H1 (cell line): ENCODE data around the gene GTF2I. TPM values are rescaled to one million over a fixed set of nuclear protein-coding genes. Genes with fewer than 3 reads are reported as not detected.

Experiments used
- polyA plus RNA-seq, 7 experiments: library from polyadenylated mRNA; depleted of rRNA in 3 of 7; stranded (reverse) in 5 of 7; unstranded in 2 of 7; fragments of >200 nt in 5 of 7; fragments of 200-250 nt in 2 of 7; gene quantifications; 1 replicate in 5 of 7; 2 replicates in 1 of 7; 4 replicates in 1 of 7; pipeline versions ENCODE4 v1.2.1 to v1.2.3, GENCODE V29; 2011 to 2013; ENCODE audit warnings: missing spikeins in 2 of 7, mixed read lengths in 2 of 7
- total RNA-seq: library from RNA; stranded (reverse); fragmentation: NEBNext Ultra II Directional; extraction: Animal tissue kit (Norgen Biotek cat#: 25700); gene quantifications from 2 replicates; pipeline ENCODE4 v1.2.1, GENCODE V29; 2021
- TF ChIP-seq, protein P1 (sequence below): fragments of 300-600 bp; sonication (generic); IDR thresholded peaks from 2 replicates; pipeline ENCODE4 v1.7.1; 2012; ENCODE audit warnings: low read length, moderate library complexity, mild to moderate bottlenecking, inconsistent platforms; ENCODE audit not compliant: insufficient replicate concordance

The GTF2I gene
- total and polyA plus RNA-seq, 2 of the 8 experiments (the other 6 are each of a cell fraction or from before 2014, with no cell fraction given) = 46.7 to 316 TPM

DNA sequence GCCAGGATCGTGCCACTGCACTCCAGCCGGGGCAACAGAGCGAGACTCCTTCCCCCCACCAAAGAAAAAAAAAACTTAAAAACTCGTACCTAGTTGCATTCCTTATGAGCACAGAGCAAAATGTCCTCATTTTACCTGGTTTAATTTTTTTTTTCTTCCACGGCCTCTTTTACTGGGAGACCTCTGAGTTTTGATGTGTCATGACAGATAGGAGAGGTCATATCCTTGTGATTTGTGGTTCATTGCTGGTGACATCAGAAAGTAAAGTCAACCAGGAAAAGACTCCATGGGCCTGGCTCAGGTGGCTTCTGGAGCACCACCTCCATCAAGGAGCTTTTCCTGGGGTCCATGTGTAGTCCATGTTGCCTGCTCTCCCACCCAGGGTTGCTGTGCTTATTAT is 26.3 kb downstream of the GTF2I start (continued):
- TF ChIP-seq, protein P1, sequence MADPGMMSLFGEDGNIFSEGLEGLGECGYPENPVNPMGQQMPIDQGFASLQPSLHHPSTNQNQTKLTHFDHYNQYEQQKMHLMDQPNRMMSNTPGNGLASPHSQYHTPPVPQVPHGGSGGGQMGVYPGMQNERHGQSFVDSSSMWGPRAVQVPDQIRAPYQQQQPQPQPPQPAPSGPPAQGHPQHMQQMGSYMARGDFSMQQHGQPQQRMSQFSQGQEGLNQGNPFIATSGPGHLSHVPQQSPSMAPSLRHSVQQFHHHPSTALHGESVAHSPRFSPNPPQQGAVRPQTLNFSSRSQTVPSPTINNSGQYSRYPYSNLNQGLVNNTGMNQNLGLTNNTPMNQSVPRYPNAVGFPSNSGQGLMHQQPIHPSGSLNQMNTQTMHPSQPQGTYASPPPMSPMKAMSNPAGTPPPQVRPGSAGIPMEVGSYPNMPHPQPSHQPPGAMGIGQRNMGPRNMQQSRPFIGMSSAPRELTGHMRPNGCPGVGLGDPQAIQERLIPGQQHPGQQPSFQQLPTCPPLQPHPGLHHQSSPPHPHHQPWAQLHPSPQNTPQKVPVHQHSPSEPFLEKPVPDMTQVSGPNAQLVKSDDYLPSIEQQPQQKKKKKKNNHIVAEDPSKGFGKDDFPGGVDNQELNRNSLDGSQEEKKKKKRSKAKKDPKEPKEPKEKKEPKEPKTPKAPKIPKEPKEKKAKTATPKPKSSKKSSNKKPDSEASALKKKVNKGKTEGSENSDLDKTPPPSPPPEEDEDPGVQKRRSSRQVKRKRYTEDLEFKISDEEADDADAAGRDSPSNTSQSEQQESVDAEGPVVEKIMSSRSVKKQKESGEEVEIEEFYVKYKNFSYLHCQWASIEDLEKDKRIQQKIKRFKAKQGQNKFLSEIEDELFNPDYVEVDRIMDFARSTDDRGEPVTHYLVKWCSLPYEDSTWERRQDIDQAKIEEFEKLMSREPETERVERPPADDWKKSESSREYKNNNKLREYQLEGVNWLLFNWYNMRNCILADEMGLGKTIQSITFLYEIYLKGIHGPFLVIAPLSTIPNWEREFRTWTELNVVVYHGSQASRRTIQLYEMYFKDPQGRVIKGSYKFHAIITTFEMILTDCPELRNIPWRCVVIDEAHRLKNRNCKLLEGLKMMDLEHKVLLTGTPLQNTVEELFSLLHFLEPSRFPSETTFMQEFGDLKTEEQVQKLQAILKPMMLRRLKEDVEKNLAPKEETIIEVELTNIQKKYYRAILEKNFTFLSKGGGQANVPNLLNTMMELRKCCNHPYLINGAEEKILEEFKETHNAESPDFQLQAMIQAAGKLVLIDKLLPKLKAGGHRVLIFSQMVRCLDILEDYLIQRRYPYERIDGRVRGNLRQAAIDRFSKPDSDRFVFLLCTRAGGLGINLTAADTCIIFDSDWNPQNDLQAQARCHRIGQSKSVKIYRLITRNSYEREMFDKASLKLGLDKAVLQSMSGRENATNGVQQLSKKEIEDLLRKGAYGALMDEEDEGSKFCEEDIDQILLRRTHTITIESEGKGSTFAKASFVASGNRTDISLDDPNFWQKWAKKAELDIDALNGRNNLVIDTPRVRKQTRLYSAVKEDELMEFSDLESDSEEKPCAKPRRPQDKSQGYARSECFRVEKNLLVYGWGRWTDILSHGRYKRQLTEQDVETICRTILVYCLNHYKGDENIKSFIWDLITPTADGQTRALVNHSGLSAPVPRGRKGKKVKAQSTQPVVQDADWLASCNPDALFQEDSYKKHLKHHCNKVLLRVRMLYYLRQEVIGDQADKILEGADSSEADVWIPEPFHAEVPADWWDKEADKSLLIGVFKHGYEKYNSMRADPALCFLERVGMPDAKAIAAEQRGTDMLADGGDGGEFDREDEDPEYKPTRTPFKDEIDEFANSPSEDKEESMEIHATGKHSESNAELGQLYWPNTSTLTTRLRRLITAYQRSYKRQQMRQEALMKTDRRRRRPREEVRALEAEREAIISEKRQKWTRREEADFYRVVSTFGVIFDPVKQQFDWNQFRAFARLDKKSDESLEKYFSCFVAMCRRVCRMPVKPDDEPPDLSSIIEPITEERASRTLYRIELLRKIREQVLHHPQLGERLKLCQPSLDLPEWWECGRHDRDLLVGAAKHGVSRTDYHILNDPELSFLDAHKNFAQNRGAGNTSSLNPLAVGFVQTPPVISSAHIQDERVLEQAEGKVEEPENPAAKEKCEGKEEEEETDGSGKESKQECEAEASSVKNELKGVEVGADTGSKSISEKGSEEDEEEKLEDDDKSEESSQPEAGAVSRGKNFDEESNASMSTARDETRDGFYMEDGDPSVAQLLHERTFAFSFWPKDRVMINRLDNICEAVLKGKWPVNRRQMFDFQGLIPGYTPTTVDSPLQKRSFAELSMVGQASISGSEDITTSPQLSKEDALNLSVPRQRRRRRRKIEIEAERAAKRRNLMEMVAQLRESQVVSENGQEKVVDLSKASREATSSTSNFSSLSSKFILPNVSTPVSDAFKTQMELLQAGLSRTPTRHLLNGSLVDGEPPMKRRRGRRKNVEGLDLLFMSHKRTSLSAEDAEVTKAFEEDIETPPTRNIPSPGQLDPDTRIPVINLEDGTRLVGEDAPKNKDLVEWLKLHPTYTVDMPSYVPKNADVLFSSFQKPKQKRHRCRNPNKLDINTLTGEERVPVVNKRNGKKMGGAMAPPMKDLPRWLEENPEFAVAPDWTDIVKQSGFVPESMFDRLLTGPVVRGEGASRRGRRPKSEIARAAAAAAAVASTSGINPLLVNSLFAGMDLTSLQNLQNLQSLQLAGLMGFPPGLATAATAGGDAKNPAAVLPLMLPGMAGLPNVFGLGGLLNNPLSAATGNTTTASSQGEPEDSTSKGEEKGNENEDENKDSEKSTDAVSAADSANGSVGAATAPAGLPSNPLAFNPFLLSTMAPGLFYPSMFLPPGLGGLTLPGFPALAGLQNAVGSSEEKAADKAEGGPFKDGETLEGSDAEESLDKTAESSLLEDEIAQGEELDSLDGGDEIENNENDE = no peak
